NCI-H1048 (cell line): ENCODE measurements around the gene DKKL1.
A peak's percentile ranks its signal among the peaks of the same experiment; 100 is the strongest.

Experiments
- DNase-seq: peaks from one replicate; lab custom pipeline; 2025; lab: John Stamatoyannopoulos, UW

The DKKL1 gene

DNA sequence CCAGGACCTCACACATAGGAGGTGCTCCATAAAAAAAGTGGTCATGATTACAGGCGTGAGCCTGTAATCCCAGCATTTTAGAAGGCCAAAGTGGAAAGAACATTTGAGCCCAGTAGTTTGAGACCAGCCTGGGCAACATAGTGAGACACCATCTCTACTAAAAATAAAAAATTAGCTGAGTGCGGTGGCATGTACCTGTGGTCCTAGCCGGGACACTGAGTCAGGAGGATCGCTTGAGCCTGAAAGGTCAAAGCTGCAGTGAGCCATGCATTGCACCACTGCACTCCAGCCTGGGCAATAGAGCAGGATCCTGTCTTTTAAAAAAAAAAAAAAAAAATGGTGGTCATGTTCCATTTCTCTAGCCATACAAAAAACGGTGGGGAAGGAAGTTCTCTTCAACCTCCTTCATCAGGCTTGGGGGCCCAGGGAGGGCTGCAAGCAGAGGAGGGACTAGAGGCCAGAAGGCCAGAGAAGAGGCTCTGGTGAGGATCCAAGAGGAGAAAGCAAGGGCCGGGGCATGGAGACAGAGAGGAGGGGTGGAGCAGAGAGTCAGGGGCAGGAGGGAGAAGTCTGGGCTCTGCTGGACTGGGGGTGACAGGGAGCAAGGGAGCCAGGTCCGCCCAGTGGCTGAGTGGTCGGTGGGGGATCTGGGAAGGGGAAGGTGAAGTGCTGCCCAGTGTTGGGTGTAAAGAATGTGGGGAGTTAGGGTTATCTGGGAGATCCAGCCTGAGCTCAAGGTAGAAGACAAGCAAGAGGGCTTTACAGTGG, 33.2 kb downstream of the DKKL1 start:
- DNase-seq = no peak

- no peak for DNase-seq
These were observed 34.4 kb downstream of the DKKL1 start for GRCh38 chr19:49398001-49398615.

- no peak for DNase-seq
These were observed 35.3 kb downstream of the DKKL1 start for GRCh38 chr19:49398931-49399330.

DNA sequence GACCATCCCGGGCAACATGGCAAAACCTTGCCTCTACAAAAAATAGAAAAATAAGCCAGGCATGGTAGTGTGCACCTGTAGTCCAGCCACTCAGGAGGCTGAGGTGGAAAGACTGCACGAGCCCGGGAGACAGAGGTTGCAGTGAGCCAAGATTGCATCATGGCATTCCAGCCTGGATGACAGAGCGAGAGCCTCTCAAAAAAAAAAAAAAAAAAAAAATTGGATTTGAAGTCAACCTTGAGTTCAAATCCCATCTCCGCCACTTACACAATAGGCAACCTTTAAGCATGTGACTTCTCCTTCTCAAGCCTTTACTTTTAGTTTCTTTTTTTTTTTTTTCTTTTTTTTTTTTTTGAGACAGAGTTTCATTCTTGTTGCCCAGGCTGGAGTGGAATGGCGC, 36.4 kb downstream of the DKKL1 start:
- no peak for DNase-seq

- DNase-seq = no peak
These were observed 39.9 kb downstream of the DKKL1 start for GRCh38 chr19:49403404-49404187.

GRCh38 chr19:49407079-49407478, 43.4 kb downstream of the DKKL1 start:
- no peak for DNase-seq

- DNase-seq = no peak
These were observed 43.9 kb downstream of the DKKL1 start for GRCh38 chr19:49407482-49408015.

DNA sequence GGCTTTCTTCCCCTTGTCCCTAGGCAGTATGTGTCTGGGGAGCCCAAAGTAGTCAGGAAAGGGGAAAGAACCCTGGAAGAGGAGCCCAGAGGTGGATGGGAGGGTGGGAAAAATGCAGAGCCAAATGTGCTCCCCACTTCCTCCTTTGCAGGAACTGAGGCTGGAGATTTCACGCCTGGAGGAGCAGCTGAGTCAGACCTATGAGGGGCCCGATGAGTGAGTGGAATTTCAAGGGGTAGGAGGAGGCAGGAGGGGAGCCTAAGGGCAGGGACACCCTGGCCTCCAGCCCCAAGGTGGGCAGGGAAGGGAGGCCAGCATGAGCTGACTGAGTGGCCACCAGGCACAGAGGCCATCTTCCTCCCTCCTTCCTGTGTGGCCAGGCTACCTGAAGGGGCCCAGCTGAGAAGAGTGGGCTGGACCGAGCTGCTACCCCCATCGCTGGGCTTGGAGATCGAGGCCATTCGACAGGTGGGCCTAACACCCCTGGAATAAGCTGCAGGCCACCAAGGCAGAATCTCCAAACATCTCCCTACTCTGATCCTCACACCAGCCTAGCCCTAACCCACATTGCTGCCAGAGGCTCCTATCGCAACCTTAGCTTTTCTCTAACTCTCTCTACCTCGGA, 45.3 kb downstream of the DKKL1 start:
- no peak for DNase-seq

DNA sequence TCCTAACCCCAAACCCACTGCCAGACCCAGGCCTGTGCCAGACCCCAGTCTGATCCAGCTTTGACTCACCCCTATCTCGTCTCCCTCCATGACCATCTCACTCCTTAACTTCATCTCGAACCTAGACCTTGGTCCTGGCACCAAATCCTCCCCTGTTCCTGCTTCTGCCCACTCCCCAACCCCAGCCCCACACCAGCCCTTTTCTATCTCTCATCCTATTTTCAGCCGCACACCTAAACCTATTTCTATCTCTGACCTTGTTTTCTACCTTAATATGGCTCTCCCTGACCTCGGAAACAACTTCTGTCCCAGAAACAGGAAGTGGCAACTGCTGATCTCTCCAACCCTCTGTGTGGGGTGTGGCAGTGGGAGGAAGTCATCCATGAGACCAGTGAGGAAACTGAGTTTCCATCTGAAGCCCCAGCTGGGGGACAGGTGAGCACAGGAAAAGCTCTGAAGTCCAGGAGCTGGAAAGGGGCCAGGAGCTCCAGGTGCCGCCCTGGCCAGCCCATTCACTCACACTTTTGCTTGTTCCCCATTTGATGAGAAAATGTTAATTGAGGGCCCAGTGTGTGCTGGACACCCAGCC, 45.9 kb downstream of the DKKL1 start:
- no peak for DNase-seq

DNA sequence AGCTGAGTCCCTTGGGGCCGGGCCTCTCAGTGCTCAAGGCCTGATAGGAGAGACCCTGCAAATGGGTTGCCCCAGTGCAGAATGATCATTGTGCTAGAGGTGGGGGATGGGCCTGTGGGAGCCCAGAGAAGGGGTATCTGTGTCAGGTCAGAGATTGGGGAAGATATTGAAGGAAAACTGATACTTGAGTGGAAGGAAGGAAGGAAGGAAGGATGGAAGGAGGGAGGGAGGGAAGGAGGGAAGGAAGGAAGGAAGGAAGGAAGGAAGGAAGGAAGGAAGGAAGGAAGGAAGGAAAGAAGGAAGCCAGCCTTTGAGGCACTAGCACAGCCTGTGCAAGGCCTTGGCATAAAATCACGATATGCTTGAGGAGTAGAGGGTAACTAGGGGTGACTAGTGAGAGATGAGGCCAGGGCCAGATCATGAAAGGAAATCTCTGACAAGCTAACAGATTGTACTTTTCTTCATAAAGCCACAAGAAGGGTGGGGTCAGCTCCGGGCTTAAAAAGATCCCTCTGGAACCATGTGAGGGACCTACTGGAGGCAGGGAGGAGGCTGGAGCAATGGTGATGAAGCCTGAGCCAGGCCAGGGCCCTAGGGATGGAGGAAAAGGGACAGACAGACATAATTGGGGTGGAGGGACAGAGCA, 48.1 kb downstream of the DKKL1 start:
- no peak for DNase-seq

DNA sequence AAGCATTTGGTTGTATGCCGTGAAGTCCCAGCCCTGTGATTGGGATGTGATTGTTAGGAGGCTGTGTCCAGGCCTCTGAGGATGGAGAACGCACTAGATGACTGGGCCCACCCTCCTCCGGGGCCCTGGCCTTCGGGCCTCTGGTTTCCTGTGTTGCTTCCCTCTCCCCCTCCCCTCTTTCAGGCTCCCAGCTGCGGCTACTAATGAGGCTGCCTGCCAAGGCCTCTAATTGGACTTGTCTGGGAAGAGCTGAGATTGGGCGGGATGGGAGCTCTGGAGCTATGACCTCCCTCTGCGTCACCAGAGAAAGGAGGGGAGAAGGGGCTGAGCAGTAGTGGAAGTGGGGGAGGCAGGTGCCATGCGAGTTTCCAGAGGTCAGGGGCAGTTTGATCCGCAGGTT, 49.7 kb downstream of the DKKL1 start:
- no peak for DNase-seq

DNA sequence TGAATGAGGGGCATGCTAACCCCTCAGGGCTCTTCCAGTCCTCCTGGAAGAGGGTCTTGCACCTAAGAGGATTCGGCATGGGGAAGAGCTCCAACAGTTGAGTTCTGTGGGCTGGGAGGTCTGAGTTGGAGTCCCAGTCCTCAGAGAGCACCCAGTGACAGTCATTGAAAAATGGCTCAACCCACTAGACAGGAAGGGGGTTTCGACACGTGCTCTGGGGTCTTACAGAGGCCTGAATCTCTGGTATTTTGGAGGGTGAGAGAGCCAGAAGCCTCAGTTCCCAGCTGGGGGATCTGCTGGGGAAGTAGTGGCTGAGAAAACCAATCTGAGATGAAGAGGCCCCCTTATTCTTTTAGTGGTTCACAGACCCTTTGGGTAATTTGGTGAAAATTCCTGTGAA, 50.6 kb downstream of the DKKL1 start:
- DNase-seq = no peak

DNA sequence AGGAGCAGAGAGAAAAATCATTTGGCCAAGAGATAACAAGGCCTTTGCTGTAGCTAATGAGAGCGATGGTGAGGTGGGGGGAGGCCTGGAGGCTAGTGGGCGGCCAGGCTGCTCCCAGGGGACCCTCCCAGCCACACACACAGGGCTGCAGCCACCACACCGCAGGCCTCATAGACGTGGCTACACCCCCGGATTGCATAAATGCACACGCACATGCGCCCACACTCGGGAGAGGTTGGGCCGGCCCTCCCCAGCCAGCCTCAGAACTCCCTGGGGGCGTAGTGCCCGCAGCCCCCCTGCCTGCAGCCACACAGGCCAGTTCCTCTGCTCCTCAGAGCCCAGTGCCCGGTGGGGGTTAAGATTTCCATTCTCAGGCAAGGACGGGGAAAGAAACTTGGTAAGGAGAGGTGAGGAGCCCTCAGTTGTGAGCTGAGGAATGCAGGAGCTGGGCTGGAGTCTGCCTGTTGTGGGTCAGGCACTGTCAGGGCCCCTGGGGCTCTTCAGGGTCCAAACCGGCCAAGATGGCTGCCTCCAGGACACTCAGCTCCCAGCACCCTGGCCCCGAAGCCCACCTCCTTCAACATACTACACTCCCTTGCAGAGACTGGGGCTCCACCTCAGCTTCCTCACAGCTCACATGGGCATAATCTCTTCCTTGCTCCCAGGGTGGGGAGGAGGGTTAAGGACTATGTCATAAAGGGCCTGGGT, 51.6 kb downstream of the DKKL1 start:
- DNase-seq = no peak

- DNase-seq = no peak
These were observed 52.1 kb downstream of the DKKL1 start for GRCh38 chr19:49415810-49416200.

- DNase-seq = no peak
These were observed 53.4 kb downstream of the DKKL1 start for GRCh38 chr19:49417088-49417487.

DNA sequence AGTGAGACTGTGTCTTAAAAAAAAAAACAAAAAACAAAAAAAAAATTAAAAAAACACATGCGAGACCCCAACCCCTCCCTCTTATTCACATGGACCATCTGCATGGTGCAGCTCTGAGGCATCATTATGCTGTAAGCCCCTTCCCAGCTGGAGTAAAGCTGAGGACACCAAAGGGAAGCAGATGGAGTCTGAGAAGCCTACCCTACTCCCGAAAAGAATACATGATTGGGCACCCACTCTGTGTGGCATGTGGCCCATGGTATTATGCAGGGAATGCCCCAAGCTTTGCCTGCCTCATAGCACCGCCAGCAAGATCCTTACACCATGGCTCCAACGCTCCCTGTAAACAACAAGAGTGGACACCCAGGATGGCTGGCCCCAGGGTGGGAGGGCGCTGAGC, 54.8 kb downstream of the DKKL1 start:
- DNase-seq = no peak

GRCh38 chr19:49419173-49419572, 55.5 kb downstream of the DKKL1 start:
- no peak for DNase-seq

DNA sequence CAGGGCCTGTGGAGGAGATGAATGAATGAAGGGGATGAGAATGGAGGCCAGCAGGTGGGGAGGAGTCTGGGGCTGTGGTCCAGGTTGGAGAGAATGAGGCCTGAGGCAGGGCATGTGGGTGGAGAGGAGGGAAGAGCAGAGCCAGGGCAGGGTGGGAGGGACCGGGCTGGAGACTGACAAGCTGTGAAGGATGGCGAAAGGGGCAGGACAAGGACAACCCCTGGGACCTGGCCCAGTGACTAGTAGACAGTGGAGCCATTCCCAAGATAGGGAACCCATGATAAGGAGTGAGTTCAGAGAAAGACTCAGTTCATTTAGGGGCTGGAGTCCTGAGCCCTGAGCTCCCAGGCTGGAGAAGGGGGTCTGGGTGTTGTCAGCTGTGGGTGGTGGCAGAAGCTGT, 56.5 kb downstream of the DKKL1 start:
- no peak for DNase-seq

DNA sequence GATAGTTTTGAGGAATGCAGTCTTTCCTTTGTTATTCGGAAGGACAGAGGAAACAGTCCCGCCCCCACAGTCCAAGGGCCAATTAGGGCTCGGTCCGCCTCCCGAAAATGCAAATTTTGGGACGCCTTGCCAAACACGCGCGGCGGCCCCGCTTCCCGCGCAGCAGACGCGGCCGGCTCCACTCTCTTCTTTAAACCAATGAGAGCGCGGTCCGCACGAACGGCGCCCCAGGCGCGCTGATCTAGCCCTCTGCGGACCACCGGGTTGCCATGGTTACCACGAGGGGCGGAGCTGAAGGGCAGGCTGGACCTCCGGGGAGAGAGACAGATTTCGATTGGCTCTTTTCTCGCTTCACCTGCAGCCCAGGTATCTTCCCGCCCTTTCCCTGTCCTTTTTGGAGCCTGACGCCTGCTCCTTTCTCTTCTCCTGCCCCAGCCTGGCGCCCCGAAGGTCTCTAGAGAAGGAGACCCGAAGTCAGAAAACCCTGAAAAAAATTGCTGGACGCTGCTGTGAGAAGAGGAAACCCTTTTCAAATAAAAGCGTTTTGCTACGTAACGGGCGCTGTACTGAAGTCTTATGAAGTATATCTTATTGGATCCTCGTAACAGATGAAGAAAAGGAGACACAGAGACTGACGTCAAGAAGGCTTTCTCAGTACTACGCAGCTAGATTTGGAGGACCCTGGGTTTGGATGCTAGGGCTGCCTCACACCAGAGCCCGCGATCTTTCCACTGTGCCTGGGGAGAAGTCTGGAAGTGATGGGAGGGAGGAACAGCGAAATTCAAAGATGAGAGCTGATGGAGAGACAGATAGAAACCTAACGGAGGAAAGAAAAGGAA, 57.6 kb downstream of the DKKL1 start:
- peak; percentile 79 for DNase-seq

- DNase-seq = no peak
These were observed 58.2 kb downstream of the DKKL1 start for GRCh38 chr19:49421878-49422202.
